Stimulated activated CD4-positive, alpha-beta T cell treated with anti-CD3 and anti-CD28 coated beads, Interleukin-2, amount 100 ng/mL, for 48 hours (primary cell): ENCODE data around the gene GRM4.

Experiments
- DNase-seq, 2 donors: peaks; one replicate each; pipeline ENCODE4 v3.0.0-alpha.2; 2020

The GRM4 gene

GRCh38 chr6:33990061-33990541, 155.8 kb downstream of the GRM4 start:
- no peak for DNase-seq

GRCh38 chr6:33989016-33989854, 156.7 kb downstream of the GRM4 start:
- no peak for DNase-seq

GRCh38 chr6:33988121-33989015, 157.5 kb downstream of the GRM4 start:
- no peak for DNase-seq

- DNase-seq: no peak
These were observed 158.3 kb downstream of the GRM4 start for GRCh38 chr6:33987531-33988021.

- no peak for DNase-seq
These were observed 159.9 kb downstream of the GRM4 start for GRCh38 chr6:33985947-33986346.

- DNase-seq: no peak
These were observed 160.6 kb downstream of the GRM4 start for GRCh38 chr6:33985313-33985751.

- no peak for DNase-seq
These were observed 161.2 kb downstream of the GRM4 start for GRCh38 chr6:33984466-33985312.

- no peak for DNase-seq
These were observed 162.0 kb downstream of the GRM4 start for GRCh38 chr6:33983721-33984465.

- DNase-seq: no peak
These were observed 162.7 kb downstream of the GRM4 start for GRCh38 chr6:33983109-33983716.

- DNase-seq: no peak
These were observed 164.0 kb downstream of the GRM4 start for GRCh38 chr6:33981861-33982260.

GRCh38 chr6:33981421-33981820, 164.5 kb downstream of the GRM4 start:
- DNase-seq: no peak

- no peak for DNase-seq
These were observed 165.4 kb downstream of the GRM4 start for GRCh38 chr6:33980176-33981175.

GRCh38 chr6:33979750-33980149, 166.1 kb downstream of the GRM4 start:
- DNase-seq: no peak

- no peak for DNase-seq
These were observed 167.3 kb downstream of the GRM4 start for GRCh38 chr6:33978412-33979150.

GRCh38 chr6:33977606-33978411, 168.1 kb downstream of the GRM4 start:
- DNase-seq: no peak

- DNase-seq: no peak
These were observed 169.2 kb downstream of the GRM4 start for GRCh38 chr6:33976437-33977360.
